CD4-positive, alpha-beta T cell treated with Interleukin-12 subunit alpha and Interleukin-12 subunit beta, for 1 hour (primary cell): ENCODE results near the gene CLASP1.
"Not testable (repeated sequence)": the region's sequence is repeated elsewhere in the genome, so short reads cannot be mapped to it uniquely, and the experiment has no call there.

Source experiments
- DNase-seq: peaks from one replicate; pipeline ENCODE4 v3.0.0-alpha.2; 2020

The CLASP1 gene

GRCh38 chr2:121575800-121576199 lies 73.5 kb downstream of the CLASP1 start:
- DNase-seq, result no peak

- no peak for DNase-seq
Measured at GRCh38 chr2:121570667-121571055, 78.6 kb downstream of the CLASP1 start.

GRCh38 chr2:121570036-121570666 lies 79.1 kb downstream of the CLASP1 start:
- no peak for DNase-seq

DNA sequence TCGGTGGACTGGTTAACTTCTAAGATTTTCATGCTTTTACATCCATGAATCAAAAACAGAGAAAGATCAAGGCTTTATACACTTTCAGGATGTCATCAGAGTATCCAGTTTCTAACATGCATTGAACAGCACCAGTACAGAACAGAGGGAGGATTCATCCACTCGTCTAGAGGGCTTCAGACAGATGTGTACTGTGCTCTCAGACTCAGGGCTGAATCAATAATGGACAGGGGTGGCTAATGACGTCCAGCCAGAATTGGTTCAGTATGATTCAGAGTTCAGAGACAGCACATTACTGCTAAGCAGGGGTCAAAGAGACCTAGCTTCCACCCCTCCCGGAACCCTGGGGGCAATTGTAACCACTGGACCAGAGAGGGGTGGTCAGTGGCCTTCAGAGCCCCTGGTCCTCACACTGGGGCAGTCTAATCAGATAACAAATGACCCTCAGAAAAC lies 81.3 kb downstream of the CLASP1 start:
- DNase-seq, result no peak

- DNase-seq, result no peak
Measured at GRCh38 chr2:121567452-121567851, 81.8 kb downstream of the CLASP1 start.

GRCh38 chr2:121565389-121566250 lies 83.6 kb downstream of the CLASP1 start:
- no peak for DNase-seq

- DNase-seq, result no peak
Measured at GRCh38 chr2:121564905-121565304, 84.4 kb downstream of the CLASP1 start.

DNA sequence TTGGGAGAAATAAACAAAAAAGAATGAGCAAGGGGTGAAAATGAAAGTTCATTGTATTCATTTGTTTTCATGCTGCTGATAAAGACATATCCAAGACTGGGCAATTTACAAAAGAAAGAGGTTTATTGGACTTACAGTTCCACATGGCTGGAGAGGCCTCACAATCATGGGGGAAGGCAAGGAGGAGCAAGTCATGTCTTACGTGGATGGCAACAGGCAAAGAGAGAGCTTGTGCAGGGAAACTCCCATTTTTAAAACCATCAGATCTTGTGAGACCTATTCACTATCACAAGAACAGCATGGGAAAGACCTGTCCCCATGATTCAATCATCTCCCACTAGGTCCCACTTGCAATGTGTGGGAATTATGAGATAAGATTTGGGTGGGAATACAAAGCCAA lies 85.5 kb downstream of the CLASP1 start:
- not testable (repeated sequence) for DNase-seq

GRCh38 chr2:121562269-121563176 lies 86.7 kb downstream of the CLASP1 start:
- DNase-seq, result no peak

- no peak for DNase-seq
Measured at GRCh38 chr2:121561617-121562268, 87.5 kb downstream of the CLASP1 start.

- DNase-seq, result no peak
Measured at GRCh38 chr2:121558329-121558728, 90.9 kb downstream of the CLASP1 start.

DNA sequence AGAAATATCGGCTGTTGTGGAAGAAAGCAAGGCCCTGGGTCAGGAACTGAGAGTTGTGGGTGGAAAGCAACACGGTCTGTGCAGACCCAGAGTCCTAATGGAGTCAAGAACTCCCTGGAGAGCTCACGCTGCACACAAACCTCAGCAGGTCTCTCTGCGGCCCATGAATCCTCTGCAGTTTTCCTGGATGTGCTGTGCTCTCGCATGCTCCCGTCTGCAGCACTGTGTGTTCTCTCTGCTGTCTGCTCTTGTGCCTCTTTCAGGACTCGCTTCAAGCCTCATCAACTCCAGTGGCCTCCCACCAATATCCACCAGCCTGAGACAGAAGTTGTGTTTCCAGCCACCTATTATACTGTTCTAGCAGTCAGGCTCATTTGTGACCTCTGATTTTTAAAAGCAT lies 94.3 kb downstream of the CLASP1 start:
- DNase-seq, result no peak

- DNase-seq, result not testable (repeated sequence)
Measured at GRCh38 chr2:121552477-121553180, 96.6 kb downstream of the CLASP1 start.

DNA sequence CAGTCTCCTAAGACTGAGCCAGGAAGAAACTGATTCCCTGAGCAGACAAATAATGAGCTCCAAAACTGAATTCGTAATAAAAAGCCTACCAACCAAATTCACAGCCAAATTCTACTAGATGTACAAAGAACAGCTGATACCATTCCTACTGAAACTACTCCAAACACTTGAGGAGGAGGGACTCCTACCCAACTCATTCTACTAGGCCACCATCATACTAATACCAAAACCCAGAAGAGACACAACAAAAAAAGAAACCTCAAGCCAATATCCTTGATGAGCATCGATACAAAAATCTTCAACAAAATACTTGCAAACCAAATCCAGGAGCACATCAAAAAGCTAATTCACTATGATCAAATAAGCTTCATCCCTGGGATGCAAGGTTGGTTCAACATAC lies 98.6 kb downstream of the CLASP1 start:
- no peak for DNase-seq

DNA sequence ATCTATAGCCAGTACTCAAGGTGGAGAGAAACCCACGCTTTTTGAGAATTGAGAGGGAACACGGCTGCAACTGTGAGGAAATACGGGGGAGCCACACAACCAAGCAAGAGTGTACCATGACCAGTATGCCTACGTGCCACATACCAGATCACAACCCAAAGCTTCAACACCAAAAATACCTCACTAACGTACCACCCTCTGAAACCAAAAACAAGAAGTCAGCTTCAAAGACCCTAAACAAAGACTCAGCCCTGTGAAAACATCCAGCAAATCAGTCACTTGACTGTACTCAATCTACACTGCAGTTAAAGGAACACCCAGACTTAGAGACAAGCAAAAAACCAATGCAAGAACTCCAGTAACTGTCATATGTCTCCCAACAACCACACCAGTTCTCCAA lies 101.6 kb downstream of the CLASP1 start:
- no peak for DNase-seq

DNA sequence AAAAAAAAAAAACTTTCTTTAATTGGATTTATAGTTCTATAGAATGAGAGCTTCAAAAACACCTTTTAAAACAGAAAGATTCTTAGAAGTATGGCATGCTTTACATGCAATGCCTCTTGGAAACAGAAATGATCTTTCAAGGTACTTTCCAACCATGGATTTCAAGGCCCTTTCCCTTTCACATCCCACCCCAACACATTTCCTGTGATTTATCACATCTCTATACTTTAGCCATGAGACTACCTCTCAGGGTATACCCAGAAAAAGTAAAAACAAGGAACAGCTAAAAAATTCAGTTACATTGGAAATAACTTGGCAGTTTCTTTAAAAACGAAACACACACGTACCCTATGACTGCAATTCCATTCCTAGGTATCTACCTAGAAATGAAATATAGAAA lies 103.3 kb downstream of the CLASP1 start:
- DNase-seq, result no peak

DNA sequence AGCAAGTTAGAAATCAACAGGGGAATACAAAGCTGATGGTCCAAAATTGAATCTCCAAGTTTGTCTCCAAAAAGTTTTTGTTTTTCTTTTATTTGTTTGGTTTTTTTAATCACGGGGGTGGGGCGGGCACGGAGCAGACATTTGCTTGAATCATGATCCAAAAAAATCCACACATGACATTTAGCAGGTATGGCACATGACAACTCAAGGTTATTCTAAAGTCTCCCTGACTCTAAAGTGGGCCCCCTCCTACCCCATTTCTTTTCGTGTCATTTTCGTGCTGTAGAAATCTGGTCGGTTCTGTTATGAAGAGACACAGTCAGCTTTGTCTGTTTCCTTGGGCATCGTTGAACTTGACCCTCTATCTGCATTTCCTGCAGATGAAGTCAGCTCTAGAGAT lies 104.0 kb downstream of the CLASP1 start:
- no peak for DNase-seq

DNA sequence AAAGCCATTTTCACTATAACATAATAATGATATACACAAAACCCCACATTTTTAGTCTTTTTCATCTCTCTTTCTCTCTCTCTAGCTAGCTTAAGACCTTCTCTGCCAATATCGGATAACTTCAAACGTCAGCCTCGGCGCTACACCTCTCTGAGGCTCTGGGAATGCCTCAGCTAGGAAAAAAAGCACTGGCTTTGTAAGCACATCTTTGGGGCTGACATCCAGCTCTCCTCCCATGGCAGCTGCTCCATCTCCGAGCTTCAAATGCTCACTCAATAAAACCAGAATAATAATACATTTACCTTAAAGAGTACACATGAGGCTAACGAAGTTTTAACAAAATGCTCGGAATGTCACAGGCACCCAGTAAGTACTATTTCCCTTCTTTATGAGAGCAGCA lies 107.8 kb downstream of the CLASP1 start:
- DNase-seq, result no peak

- DNase-seq, result no peak
Measured at GRCh38 chr2:121539750-121540469, 109.4 kb downstream of the CLASP1 start.

GRCh38 chr2:121536850-121537557 lies 112.3 kb downstream of the CLASP1 start:
- no peak for DNase-seq

DNA sequence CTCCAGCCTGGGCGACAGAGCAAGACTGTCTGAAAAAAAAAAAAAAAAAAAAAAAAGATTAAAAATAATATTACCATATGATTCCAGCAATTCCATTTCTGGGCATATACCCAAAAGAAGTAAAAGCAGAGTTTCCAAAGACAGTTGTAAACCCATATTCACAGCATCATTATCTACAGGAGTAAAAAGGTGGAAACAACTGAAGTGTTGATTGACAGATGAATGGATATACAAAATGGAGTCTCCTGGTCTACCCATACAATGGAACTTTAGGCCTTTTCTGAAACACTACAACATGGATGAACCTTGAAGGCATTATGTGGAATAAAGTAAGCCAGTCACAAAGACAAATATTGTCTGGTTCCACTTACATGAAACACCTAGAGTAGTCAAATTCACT lies 112.9 kb downstream of the CLASP1 start:
- DNase-seq, result no peak
